ENCODE results near the gene HNRNPA3.

The HNRNPA3 gene

DNA sequence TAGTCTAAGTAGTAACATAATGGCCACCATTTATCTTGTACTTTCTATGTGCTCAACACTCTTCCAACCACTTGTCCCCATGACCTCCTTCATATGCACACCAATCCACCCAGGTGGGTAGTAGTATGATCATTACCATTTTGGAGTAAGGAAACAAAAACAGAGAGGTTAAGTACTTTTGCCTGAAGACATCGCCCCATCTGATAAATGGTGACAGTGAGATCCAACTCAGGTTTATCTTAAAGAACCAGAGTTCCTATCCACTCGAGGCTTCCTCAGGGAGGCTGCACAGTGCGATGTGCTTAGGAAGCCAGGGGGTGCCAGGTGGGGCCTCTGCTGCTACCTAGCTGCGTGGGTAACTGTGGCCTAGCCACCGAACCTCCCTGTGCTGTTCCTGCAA is 37.9 kb downstream of the HNRNPA3 start:
- TF ChIP-seq, protein P1, sequence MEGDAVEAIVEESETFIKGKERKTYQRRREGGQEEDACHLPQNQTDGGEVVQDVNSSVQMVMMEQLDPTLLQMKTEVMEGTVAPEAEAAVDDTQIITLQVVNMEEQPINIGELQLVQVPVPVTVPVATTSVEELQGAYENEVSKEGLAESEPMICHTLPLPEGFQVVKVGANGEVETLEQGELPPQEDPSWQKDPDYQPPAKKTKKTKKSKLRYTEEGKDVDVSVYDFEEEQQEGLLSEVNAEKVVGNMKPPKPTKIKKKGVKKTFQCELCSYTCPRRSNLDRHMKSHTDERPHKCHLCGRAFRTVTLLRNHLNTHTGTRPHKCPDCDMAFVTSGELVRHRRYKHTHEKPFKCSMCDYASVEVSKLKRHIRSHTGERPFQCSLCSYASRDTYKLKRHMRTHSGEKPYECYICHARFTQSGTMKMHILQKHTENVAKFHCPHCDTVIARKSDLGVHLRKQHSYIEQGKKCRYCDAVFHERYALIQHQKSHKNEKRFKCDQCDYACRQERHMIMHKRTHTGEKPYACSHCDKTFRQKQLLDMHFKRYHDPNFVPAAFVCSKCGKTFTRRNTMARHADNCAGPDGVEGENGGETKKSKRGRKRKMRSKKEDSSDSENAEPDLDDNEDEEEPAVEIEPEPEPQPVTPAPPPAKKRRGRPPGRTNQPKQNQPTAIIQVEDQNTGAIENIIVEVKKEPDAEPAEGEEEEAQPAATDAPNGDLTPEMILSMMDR (conservative IDR thresholded peaks at IDR 0.05; ENCODE audit: low read length), result no peak
- no peak for TF ChIP-seq EZH2phosphoT487 (IDR thresholded peaks at IDR 0.05; ENCODE audit: borderline replicate concordance)
- H3K36me3 ChIP-seq (ENCODE audit: insufficient read depth, low read length), result peaks cover 4% of the 10 kb centered on the region; the same call in 1 of the 2 replicates
- peaks cover 74% of the 10 kb centered on the region for H4K20me1 ChIP-seq (ENCODE audit: insufficient read depth, low read length, poor library complexity, severe bottlenecking)

DNA sequence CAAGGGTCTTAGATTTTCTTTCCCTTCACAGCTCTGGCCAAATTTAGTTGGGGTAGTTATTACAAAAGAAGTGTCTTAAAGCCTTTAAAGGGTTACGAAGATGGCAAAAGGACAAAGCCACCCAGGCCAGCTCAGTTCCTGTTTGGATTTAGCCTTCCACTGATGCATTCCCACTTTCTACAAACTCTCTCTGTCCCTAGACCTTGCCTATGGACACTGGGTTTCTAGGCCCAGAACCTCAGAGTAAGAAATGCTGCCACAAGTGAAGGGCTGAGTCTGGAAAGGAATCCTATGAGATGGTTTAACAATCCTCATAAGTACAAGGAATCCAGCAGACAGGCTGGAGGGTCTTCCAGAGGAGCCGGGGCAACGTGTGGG is 38.6 kb downstream of the HNRNPA3 start:
- Histone ChIP-seq H3K36me3 (ENCODE audit: insufficient read depth, low read length) (peaks cover 4% of the 10 kb centered on the region; the same call in 1 of the 2 replicates), H3K4me3 (ENCODE audit: low read length, poor library complexity, severe bottlenecking) (no peak overlapping the region), H3K9me3 (ENCODE audit: insufficient read depth, low read depth, low read length) (no peaks in the 10 kb centered on the region), H3F3A (ENCODE audit: low read depth) (no peaks in the 10 kb centered on the region), H3K4me1 (ENCODE audit: insufficient read depth, low read length, poor library complexity, severe bottlenecking) (peaks cover 8% of the 10 kb centered on the region), H3K79me2 (ENCODE audit: insufficient read depth, low read length) (peaks cover 100% of the 10 kb centered on the region), H3K9me2 (replicated peaks; ENCODE audit: low read depth, low read length) (no peaks in the 10 kb centered on the region), H3K27me3 (ENCODE audit: insufficient read depth, low read length, poor library complexity, severe bottlenecking) (no peaks in the 10 kb centered on the region), H3K9ac (ENCODE audit: low read depth, low read length, poor library complexity, severe bottlenecking) (no peak overlapping the region), H4K20me1 (ENCODE audit: insufficient read depth, low read length, poor library complexity, severe bottlenecking) (peaks cover 78% of the 10 kb centered on the region), H3K4me2 (ENCODE audit: low read depth, low read length, poor library complexity, severe bottlenecking) (no peak overlapping the region), H2AFZ (ENCODE audit: low read length) (no peak overlapping the region)
- TF ChIP-seq, protein P1 (conservative IDR thresholded peaks at IDR 0.05; ENCODE audit: low read length), result no peak
- TF ChIP-seq EZH2phosphoT487 (IDR thresholded peaks at IDR 0.05; ENCODE audit: borderline replicate concordance), result no peak

More for the DNA sequence above, 37.9 kb downstream of the HNRNPA3 start:
- H2AFZ ChIP-seq (ENCODE audit: low read length), result no peak overlapping the region
- H3K4me2 ChIP-seq (ENCODE audit: low read depth, low read length, poor library complexity, severe bottlenecking), result no peak overlapping the region
- H3K4me1 ChIP-seq (ENCODE audit: insufficient read depth, low read length, poor library complexity, severe bottlenecking), result peaks cover 8% of the 10 kb centered on the region
- no peak overlapping the region for H3K4me3 ChIP-seq (ENCODE audit: low read length, poor library complexity, severe bottlenecking)
- H3K79me2 ChIP-seq (ENCODE audit: insufficient read depth, low read length), result peaks cover 99% of the 10 kb centered on the region
- no peak overlapping the region for H3K9ac ChIP-seq (ENCODE audit: low read depth, low read length, poor library complexity, severe bottlenecking)
- H3K27me3 ChIP-seq (ENCODE audit: insufficient read depth, low read length, poor library complexity, severe bottlenecking), result no peaks in the 10 kb centered on the region
- H3K9me2 ChIP-seq (replicated peaks; ENCODE audit: low read depth, low read length), result no peaks in the 10 kb centered on the region
- H3K9me3 ChIP-seq (ENCODE audit: insufficient read depth, low read depth, low read length), result no peaks in the 10 kb centered on the region
- H3F3A ChIP-seq (ENCODE audit: low read depth), result no peaks in the 10 kb centered on the region

DNA sequence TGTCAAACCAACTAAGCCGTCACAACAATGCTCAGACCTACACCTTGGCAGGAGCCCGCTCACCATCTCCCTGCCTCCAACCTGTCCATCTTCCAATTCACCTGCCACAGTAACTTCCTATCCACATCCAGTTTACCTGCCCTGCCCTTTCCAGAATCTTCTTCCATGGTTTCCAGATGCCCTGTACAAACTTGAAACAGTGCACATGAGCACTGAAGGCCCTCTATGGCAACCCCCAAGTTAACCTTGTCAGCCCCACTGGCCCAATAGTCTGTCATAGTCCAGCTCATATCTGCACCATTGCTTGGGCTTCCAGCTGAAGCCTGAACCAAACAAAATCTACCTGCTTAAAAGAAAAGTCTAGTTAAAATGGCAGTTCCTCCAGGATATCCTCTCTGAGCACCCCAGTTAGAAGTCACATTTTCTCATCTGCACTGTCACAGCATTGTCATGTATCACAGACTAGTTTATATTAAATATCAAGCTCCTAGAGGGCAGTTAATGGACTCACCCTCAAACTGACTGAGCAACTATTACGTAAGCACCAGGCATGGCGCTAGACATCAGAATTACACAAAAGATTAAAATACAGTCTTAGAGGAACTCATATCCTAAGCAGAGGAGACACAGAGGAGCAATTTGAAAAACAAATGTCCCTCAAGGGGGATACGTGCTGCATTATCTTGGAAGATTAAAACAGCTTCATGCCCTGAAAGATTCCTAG is 40.4 kb downstream of the HNRNPA3 start:
- Histone ChIP-seq H3K4me1 (ENCODE audit: insufficient read depth, low read length, poor library complexity, severe bottlenecking) (peaks cover 18% of the 10 kb centered on the region), H3K9ac (ENCODE audit: low read depth, low read length, poor library complexity, severe bottlenecking) (no peak overlapping the region), H2AFZ (ENCODE audit: low read length) (no peak overlapping the region), H3K4me2 (ENCODE audit: low read depth, low read length, poor library complexity, severe bottlenecking) (no peak overlapping the region), H3K9me2 (replicated peaks; ENCODE audit: low read depth, low read length) (no peaks in the 10 kb centered on the region), H3K79me2 (ENCODE audit: insufficient read depth, low read length) (peaks cover 100% of the 10 kb centered on the region), H3K36me3 (ENCODE audit: insufficient read depth, low read length) (peaks cover 4% of the 10 kb centered on the region; the same call in 1 of the 2 replicates), H3F3A (ENCODE audit: low read depth) (no peaks in the 10 kb centered on the region), H3K4me3 (ENCODE audit: low read length, poor library complexity, severe bottlenecking) (no peak overlapping the region), H3K9me3 (ENCODE audit: insufficient read depth, low read depth, low read length) (no peaks in the 10 kb centered on the region), H4K20me1 (ENCODE audit: insufficient read depth, low read length, poor library complexity, severe bottlenecking) (peaks cover 82% of the 10 kb centered on the region), H3K27me3 (ENCODE audit: insufficient read depth, low read length, poor library complexity, severe bottlenecking) (no peaks in the 10 kb centered on the region)
- TF ChIP-seq, protein P1 (conservative IDR thresholded peaks at IDR 0.05; ENCODE audit: low read length), result no peak
- TF ChIP-seq EZH2phosphoT487 (IDR thresholded peaks at IDR 0.05; ENCODE audit: borderline replicate concordance), result no peak
